ENCODE results near the gene DRAP1. TPM values are rescaled to one million over a fixed set of nuclear protein-coding genes. Genes with fewer than 3 reads are reported as not detected.

Gene DRAP1
- total and polyA plus RNA-seq, 9 of the 15 experiments (the other 6 are each of a cell fraction or from before 2014, with no cell fraction given): 9.6 to 200 (median 92.9) TPM

- Histone ChIP-seq H3K4me2 (ENCODE audit: insufficient read depth, low read length) (peak overlapping the region; percentile 1; the same call in 1 of the 2 replicates), H3K4me1 (replicated peaks in 1 of 2; ENCODE audit: control insufficient read depth in 2 of 2, insufficient read depth in 2 of 2, low read length in 2 of 2) (peaks cover 43 to 72% of the 10 kb centered on the region in 2 experiments), H3K9me1 (ENCODE audit: control insufficient read depth, insufficient read depth, low read length) (no peaks in the 10 kb centered on the region), H4K20me1 (replicated peaks; ENCODE audit: control insufficient read depth, insufficient read depth, low read length) (no peaks in the 10 kb centered on the region), H2AFZ (ENCODE audit: low read depth, low read length) (no peak overlapping the region), H3K4me3 (no peak overlapping the region), H3K79me2 (ENCODE audit: control insufficient read depth, insufficient read depth, low read length) (peaks cover 31% of the 10 kb centered on the region), H3K9me3 (replicated peaks; ENCODE audit: control insufficient read depth, insufficient read depth, low read depth, low read length) (no peaks in the 10 kb centered on the region), H3K9ac (ENCODE audit: insufficient read depth in 1 of 2, low read depth in 2 of 2, low read length in 2 of 2) (peak overlapping the region in 1 of 2 experiments; percentile 84; a peak in 3 of 4 replicates), H3K27me3 (ENCODE audit: control insufficient read depth in 2 of 2, insufficient read depth in 2 of 2, low read length in 2 of 2) (no peaks in the 10 kb centered on the region), H3K27ac (ENCODE audit: extremely low read depth, low read depth, low read length) (no peak overlapping the region), H3K36me3 (ENCODE audit: control insufficient read depth, insufficient read depth, low read length) (peaks cover 14% of the 10 kb centered on the region; the same call in 1 of the 3 replicates)
- intact Hi-C loops (cut with micrococcal nuclease) (no loop called here), in situ Hi-C loops (cut with MboI) (no loop called here)
- ChIA-PET POLR2A (interaction anchor here (0.5 to 2.3 kb wide), 11 partner anchors 9 to 227 kb away, joined by 3 to 14 read pairs (median 3); partner anchors contain the start of genes CCDC85B and FOSL1), CTCF (ENCODE audit: low intra/inter-chr PET ratio) (no interaction called here)
- peak in 2 of 4 experiments; percentile 53 to 55 for DNase-seq (ENCODE audit: extremely low read depth in 1 of 4, low spot score in 3 of 4)
- no TSS peak for BruUV-seq (replicated peaks)
- WGBS (ENCODE audit: insufficient coverage, low coverage, missing lambda C conversion rate): 26% methylated on average over 13 of the region's 13 CpGs
- peak; percentile 4; the same call in 2 of the 3 replicates for ATAC-seq
- FAIRE-seq: peak; percentile 51
- TF ChIP-seq NFE2 (IDR thresholded peaks at IDR 0.05; ENCODE audit: low read depth) (peak; percentile 77), HIVEP1 (CRISPR knock-in tag; IDR thresholded peaks at IDR 0.05) (no peak), ZKSCAN1 (IDR thresholded peaks at IDR 0.05; ENCODE audit: low read depth, low read length) (peak; percentile 46; the same call in 1 of the 2 replicates), BHLHE40 (IDR thresholded peaks at IDR 0.05; ENCODE audit: low read length) (peak; percentile 90), ELF2 (CRISPR knock-in tag; IDR thresholded peaks at IDR 0.05) (no peak), MAFK (IDR thresholded peaks at IDR 0.05; ENCODE audit: low read length) (peak; percentile 45; the same call in 1 of the 2 replicates), SMARCA4 (IDR thresholded peaks at IDR 0.05) (peak; percentile 51; the same call in 1 of the 2 replicates), TEAD1 (CRISPR knock-in tag; IDR thresholded peaks at IDR 0.05) (no peak), POLR2G (IDR thresholded peaks at IDR 0.05; ENCODE audit: low read depth, low read length) (peak; percentile 60), JUN (IDR thresholded peaks at IDR 0.05; ENCODE audit: borderline replicate concordance, low read depth, low read length) (peak; percentile 81), JUN (CRISPR knock-in tag; IDR thresholded peaks at IDR 0.05; ENCODE audit: borderline replicate concordance) (no peak), FOS (IDR thresholded peaks at IDR 0.05; ENCODE audit: extremely low read depth, insufficient read length) (peak; percentile 14), SMARCE1 (IDR thresholded peaks at IDR 0.05) (peak; percentile 36; the same call in 1 of the 2 replicates), DPF2 (IDR thresholded peaks at IDR 0.05) (peak; percentile 38; the same call in 1 of the 2 replicates), RBM22 (IDR thresholded peaks at IDR 0.05; ENCODE audit: low read depth, low read length, poor library complexity, severe bottlenecking) (peak; percentile 45), ATF3 (IDR thresholded peaks at IDR 0.05) (peak; percentile 81), ATF3 (CRISPR knock-in tag; conservative IDR thresholded peaks at IDR 0.05) (no peak), MTA2 (IDR thresholded peaks at IDR 0.05; ENCODE audit: low read depth) (no peak), ZNF316 (IDR thresholded peaks at IDR 0.05) (peak; percentile 60), HNRNPUL1 (IDR thresholded peaks at IDR 0.05; ENCODE audit: low read length) (no peak), JUND (IDR thresholded peaks at IDR 0.05; ENCODE audit: borderline replicate concordance, low read depth, low read length) (peak; percentile 71), JUND (tag; IDR thresholded peaks at IDR 0.05; ENCODE audit: borderline replicate concordance, low read depth, low read length) (no peak), CCNT2 (IDR thresholded peaks at IDR 0.05; ENCODE audit: borderline replicate concordance, extremely low read depth, insufficient read length, low read depth, low read length) (peak; percentile 24), MAFG (tag; conservative IDR thresholded peaks at IDR 0.05) (peak; percentile 24; the same call in 1 of the 2 replicates)
Observed at GRCh38 chr11:65915821-65916251, 3.4 kb upstream of the DRAP1 start.
